Right atrium auricular region (tissue), 2 donors: Measurements from ENCODE around the gene INPP4B. TPM values are rescaled to one million over a fixed set of nuclear protein-coding genes. Genes with fewer than 3 reads are reported as not detected.
A peak's percentile ranks its signal among the peaks of the same experiment; 100 is the strongest.
"Not testable (repeated sequence)": the region's sequence is repeated elsewhere in the genome, so short reads cannot be mapped to it uniquely, and the experiment has no call there.

Experiments
- DNase-seq: peaks from one replicate; pipeline ENCODE4 v3.0.0-alpha.2; 2019; ENCODE audit warnings: low spot score
- H3K27ac ChIP-seq, 2 donors: fragments of 200-600 bp; sonication (generic); 1 replicate in 1 of 2; 2 replicates in 1 of 2; pipeline ENCODE4 v1.5.1; 2016 to 2019
- H3K27me3 ChIP-seq, 2 donors: fragments of 200-600 bp; sonication (generic); one replicate each; pipeline versions ENCODE4 v1.5.1 to v1.6.0; 2017 to 2019
- H3K36me3 ChIP-seq: fragments of 200-600 bp; sonication (generic); one replicate; pipeline ENCODE4 v1.5.1; 2016
- H3K4me1 ChIP-seq, 2 donors: fragments of 200-600 bp; sonication (generic); one replicate each; pipeline versions ENCODE4 v1.5.1 to v1.6.0; 2017 to 2019
- H3K4me3 ChIP-seq, 2 donors: fragments of 200-600 bp; sonication (generic); 1 replicate in 1 of 2; 2 replicates in 1 of 2; pipeline ENCODE4 v1.5.1; 2017 to 2019; ENCODE audit warnings: mild to moderate bottlenecking in 1 of 2, moderate library complexity in 1 of 2
- H3K9me3 ChIP-seq, 2 donors: fragments of 200-600 bp; sonication (generic); one replicate each; pipeline ENCODE4 v1.5.1; 2019
- total RNA-seq, 2 donors: library from RNA; depleted of rRNA; stranded (reverse); fragments of >200 nt; gene quantifications; one replicate each; pipeline ENCODE4 v1.1.0, GENCODE V29; 2016
- TF ChIP-seq, protein P1 (sequence below), 2 donors: fragments of 200-600 bp; sonication (generic); IDR thresholded peaks; one replicate each; pipeline ENCODE4 v1.5.1; 2019; ENCODE audit warnings: antibody characterized with exemption in 2 of 2

INPP4B gene
- total RNA-seq, 2 donors from 2014 or later: 14.8 to 15.3 TPM

- no peaks in the 10 kb centered on the region for H3K27me3 ChIP-seq
- TF ChIP-seq, protein P1, sequence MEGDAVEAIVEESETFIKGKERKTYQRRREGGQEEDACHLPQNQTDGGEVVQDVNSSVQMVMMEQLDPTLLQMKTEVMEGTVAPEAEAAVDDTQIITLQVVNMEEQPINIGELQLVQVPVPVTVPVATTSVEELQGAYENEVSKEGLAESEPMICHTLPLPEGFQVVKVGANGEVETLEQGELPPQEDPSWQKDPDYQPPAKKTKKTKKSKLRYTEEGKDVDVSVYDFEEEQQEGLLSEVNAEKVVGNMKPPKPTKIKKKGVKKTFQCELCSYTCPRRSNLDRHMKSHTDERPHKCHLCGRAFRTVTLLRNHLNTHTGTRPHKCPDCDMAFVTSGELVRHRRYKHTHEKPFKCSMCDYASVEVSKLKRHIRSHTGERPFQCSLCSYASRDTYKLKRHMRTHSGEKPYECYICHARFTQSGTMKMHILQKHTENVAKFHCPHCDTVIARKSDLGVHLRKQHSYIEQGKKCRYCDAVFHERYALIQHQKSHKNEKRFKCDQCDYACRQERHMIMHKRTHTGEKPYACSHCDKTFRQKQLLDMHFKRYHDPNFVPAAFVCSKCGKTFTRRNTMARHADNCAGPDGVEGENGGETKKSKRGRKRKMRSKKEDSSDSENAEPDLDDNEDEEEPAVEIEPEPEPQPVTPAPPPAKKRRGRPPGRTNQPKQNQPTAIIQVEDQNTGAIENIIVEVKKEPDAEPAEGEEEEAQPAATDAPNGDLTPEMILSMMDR (IDR thresholded peaks at IDR 0.05): no peak
- no peaks in the 10 kb centered on the region for H3K4me1 ChIP-seq
- peak overlapping the region in 1 of 2 donors; percentile 20 for H3K27ac ChIP-seq
- H3K9me3 ChIP-seq: peaks cover 0 to 6% of the 10 kb centered on the region in 2 donors
- H3K36me3 ChIP-seq: no peaks in the 10 kb centered on the region
- no peak overlapping the region for H3K4me3 ChIP-seq
- no peak for DNase-seq
Measured at GRCh38 chr4:142645475-142646108, 200.5 kb downstream of the INPP4B start.

- H3K27me3 ChIP-seq, H3K27ac ChIP-seq, H3K4me3 ChIP-seq, H3K4me1 ChIP-seq, H3K36me3 ChIP-seq, H3K9me3 ChIP-seq, DNase-seq: not testable (repeated sequence)
Measured at GRCh38 chr4:142644628-142645027, 201.5 kb downstream of the INPP4B start.

GRCh38 chr4:142637614-142638013 is 208.5 kb downstream of the INPP4B start:
- Histone ChIP-seq H3K27me3 (no peaks in the 10 kb centered on the region), H3K4me3 (no peak overlapping the region), H3K9me3 (peaks cover 0 to 6% of the 10 kb centered on the region in 2 donors), H3K4me1 (no peaks in the 10 kb centered on the region), H3K36me3 (no peaks in the 10 kb centered on the region), H3K27ac (no peak overlapping the region)
- TF ChIP-seq, protein P1 (IDR thresholded peaks at IDR 0.05): no peak
- DNase-seq: no peak

DNA sequence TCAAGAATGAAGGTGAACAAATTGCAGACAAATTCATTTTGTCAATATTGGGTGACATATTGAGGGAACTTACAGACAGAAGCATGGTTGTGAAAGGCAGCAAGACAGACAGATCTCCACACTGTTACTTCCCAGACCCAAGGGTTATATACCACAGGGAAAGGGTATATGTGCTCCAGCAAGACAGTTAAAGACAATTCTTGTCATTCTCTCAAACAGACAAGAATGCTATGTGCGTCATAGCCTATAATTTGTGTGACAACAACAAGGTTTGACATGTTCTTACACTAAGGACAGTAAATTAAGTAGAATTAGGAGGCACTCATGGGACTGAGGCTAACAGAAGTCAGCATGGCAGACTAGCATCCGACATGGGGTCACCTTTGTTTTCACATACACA is 214.3 kb downstream of the INPP4B start:
- H3K4me3 ChIP-seq: no peak overlapping the region
- no peak overlapping the region for H3K27ac ChIP-seq
- no peak for DNase-seq
- TF ChIP-seq, protein P1 (IDR thresholded peaks at IDR 0.05): no peak
- H3K36me3 ChIP-seq: no peaks in the 10 kb centered on the region
- H3K4me1 ChIP-seq: no peaks in the 10 kb centered on the region
- peaks cover 0 to 6% of the 10 kb centered on the region in 2 donors for H3K9me3 ChIP-seq
- no peaks in the 10 kb centered on the region for H3K27me3 ChIP-seq

DNA sequence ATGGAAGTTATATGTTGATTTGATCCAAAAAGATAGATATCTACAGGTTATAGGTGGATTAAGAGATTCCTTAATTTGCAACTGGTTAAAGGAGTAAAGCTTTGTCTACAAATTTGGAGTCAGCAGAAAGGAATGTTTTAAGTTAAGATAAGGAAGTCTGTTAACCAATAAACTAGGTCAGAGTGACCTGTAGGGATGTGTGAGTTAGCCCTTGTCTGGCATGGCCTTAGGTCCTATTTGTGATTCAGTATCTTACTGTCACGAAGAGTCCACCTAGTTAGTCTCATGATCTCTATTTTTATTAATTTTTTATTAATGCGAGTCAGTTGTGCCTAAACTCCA is 230.8 kb downstream of the INPP4B start:
- Histone ChIP-seq H3K4me3 (no peak overlapping the region), H3K4me1 (no peaks in the 10 kb centered on the region), H3K27ac (no peak overlapping the region), H3K9me3 (no peaks in the 10 kb centered on the region), H3K27me3 (no peaks in the 10 kb centered on the region), H3K36me3 (no peaks in the 10 kb centered on the region)
- no peak for DNase-seq
- TF ChIP-seq, protein P1 (IDR thresholded peaks at IDR 0.05): no peak

DNA sequence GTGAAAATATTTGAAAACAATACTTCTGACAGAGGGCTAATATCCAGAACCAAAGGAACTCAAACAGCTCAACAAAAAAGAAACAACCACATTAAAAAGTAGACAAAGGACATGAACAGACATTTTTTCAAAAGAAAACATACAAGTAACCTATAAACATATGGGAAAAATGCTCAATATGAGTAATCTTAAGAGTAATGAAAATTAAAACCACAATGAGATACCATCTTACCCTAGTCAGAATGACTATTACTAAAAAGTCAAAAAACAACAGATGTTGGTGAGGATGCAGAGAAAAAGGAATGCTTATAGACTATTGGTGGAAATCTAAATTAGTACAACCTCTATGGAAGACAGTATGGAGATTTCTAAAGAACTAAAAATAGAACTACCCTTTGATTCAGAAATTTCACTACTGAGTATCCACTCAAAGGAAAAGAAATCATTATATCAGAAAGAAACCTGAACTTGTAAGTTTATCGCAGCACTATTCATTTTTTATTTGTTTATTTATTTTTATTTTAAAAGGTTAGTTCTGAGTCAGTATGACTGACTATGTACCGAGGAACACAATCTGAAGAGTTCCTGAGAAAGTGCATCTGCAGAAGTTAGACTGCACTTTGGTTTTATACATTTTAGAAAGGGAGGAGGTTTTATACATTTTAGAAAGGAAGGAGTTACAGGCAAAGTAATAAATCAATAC is 231.3 kb downstream of the INPP4B start:
- no peak for DNase-seq
- TF ChIP-seq, protein P1 (IDR thresholded peaks at IDR 0.05): no peak

More for the DNA sequence above, 231.3 kb downstream of the INPP4B start:
- Histone ChIP-seq H3K9me3 (no peaks in the 10 kb centered on the region), H3K4me1 (no peaks in the 10 kb centered on the region), H3K36me3 (no peaks in the 10 kb centered on the region), H3K4me3 (no peak overlapping the region), H3K27me3 (no peaks in the 10 kb centered on the region), H3K27ac (no peak overlapping the region)
